Erythroblast (primary cell): ENCODE data around the gene SIGLEC14.
"Not testable (repeated sequence)": the region's sequence is repeated elsewhere in the genome, so short reads cannot be mapped to it uniquely, and the experiment has no call there.

Source experiments
- DNase-seq, 2 experiments: peaks; one replicate each; lab custom pipeline; 2025; lab: John Stamatoyannopoulos, UW
- GATA1 ChIP-seq: IDR thresholded peaks from 2 replicates; pipeline ENCODE4 v1.6.1; 2011; ENCODE audit warnings: low read depth, mild to moderate bottlenecking, control low read depth, low read length, moderate library complexity
- POLR2A ChIP-seq: IDR thresholded peaks from 2 replicates; pipeline ENCODE4 v1.6.1; 2011; ENCODE audit warnings: mild to moderate bottlenecking, low read length

SIGLEC14 gene

GRCh38 chr19:51646730-51647129 lies at the start of gene SIGLEC14:
Gene SIGLEC14, minus strand, starts transcription at chr19:51646825. Its CDS starts 66 bp downstream, at chr19:51646759.
- not testable (repeated sequence) for DNase-seq

- DNase-seq = no peak
- TF ChIP-seq GATA1 = no peak
- TF ChIP-seq POLR2A = no peak
Observed at GRCh38 chr19:51695702-51696315, 49.2 kb upstream of the SIGLEC14 start.

GRCh38 chr19:51695088-51695487 lies 48.5 kb upstream of the SIGLEC14 start:
- TF ChIP-seq GATA1 = no peak
- no peak for TF ChIP-seq POLR2A
- no peak for DNase-seq

- DNase-seq = no peak
- TF ChIP-seq POLR2A (no peak), GATA1 (no peak)
Observed at GRCh38 chr19:51694318-51695085, 47.9 kb upstream of the SIGLEC14 start.

GRCh38 chr19:51693819-51694218 lies 47.2 kb upstream of the SIGLEC14 start:
- TF ChIP-seq POLR2A (no peak), GATA1 (no peak)
- DNase-seq = no peak

- DNase-seq = no peak
- no peak for TF ChIP-seq GATA1
- TF ChIP-seq POLR2A = no peak
Observed at GRCh38 chr19:51693260-51693659, 46.6 kb upstream of the SIGLEC14 start, which contains the start of gene SPACA6. Gene SPACA6, plus strand, starts transcription at chr19:51693330. Its CDS starts 197 bp downstream, at chr19:51693527.

- no peak for DNase-seq
- TF ChIP-seq GATA1 = no peak
- no peak for TF ChIP-seq POLR2A
Observed at GRCh38 chr19:51692468-51692867, 45.8 kb upstream of the SIGLEC14 start.

- DNase-seq = no peak
- TF ChIP-seq POLR2A = no peak
- no peak for TF ChIP-seq GATA1
Observed at GRCh38 chr19:51691584-51692428, 45.2 kb upstream of the SIGLEC14 start.

GRCh38 chr19:51691074-51691583 lies 44.5 kb upstream of the SIGLEC14 start:
- DNase-seq = no peak
- TF ChIP-seq GATA1 = no peak
- TF ChIP-seq POLR2A = no peak

- no peak for TF ChIP-seq POLR2A
- TF ChIP-seq GATA1 = no peak
- DNase-seq = peak in 1 of 2 experiments; percentile 50
Observed at GRCh38 chr19:51690454-51691073, 43.9 kb upstream of the SIGLEC14 start.

- no peak for DNase-seq
- no peak for TF ChIP-seq POLR2A
- no peak for TF ChIP-seq GATA1
Observed at GRCh38 chr19:51689751-51690453, 43.3 kb upstream of the SIGLEC14 start.

GRCh38 chr19:51688671-51689571 lies 42.3 kb upstream of the SIGLEC14 start:
- peak in 1 of 2 experiments; percentile 41 for DNase-seq
- TF ChIP-seq POLR2A (no peak), GATA1 (no peak)
